ENCODE results near the gene IL13.

GRCh38 chr5:132656774-132657355 is 1.1 kb upstream of the IL13 start:
- TF ChIP-seq, protein P1, sequence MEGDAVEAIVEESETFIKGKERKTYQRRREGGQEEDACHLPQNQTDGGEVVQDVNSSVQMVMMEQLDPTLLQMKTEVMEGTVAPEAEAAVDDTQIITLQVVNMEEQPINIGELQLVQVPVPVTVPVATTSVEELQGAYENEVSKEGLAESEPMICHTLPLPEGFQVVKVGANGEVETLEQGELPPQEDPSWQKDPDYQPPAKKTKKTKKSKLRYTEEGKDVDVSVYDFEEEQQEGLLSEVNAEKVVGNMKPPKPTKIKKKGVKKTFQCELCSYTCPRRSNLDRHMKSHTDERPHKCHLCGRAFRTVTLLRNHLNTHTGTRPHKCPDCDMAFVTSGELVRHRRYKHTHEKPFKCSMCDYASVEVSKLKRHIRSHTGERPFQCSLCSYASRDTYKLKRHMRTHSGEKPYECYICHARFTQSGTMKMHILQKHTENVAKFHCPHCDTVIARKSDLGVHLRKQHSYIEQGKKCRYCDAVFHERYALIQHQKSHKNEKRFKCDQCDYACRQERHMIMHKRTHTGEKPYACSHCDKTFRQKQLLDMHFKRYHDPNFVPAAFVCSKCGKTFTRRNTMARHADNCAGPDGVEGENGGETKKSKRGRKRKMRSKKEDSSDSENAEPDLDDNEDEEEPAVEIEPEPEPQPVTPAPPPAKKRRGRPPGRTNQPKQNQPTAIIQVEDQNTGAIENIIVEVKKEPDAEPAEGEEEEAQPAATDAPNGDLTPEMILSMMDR (IDR thresholded peaks at IDR 0.05), result no peak
- no peak for TF ChIP-seq POLR2A (IDR thresholded peaks at IDR 0.05)

All from thyroid gland (tissue), 4 donors.